Stimulated activated memory B cell treated with anti-CD40 and anti-IgM and Interleukin-4, amounts not matched to agents 10 μg/mL and 1 μg/mL and 100 μg/mL, for 72 hours (primary cell): ENCODE measurements around the gene TXNDC9.
"Not testable (repeated sequence)": the region's sequence is repeated elsewhere in the genome, so short reads cannot be mapped to it uniquely, and the experiment has no call there.

Experiments
- ATAC-seq: fragments of 150-1000 bp; cut with Tn5 transposase; 2 replicates; pipeline ENCODE4 v1.10.0; 2021
- H3K27ac Mint-ChIP-seq: one replicate; pipeline ENCODE4 v1.8.0; 2022; ENCODE audit warnings: mild to moderate bottlenecking, mixed read lengths
- H3K27me3 Mint-ChIP-seq: one replicate; pipeline ENCODE4 v1.8.0; 2022; ENCODE audit warnings: mixed read lengths
- H3K36me3 Mint-ChIP-seq: one replicate; pipeline ENCODE4 v1.8.0; 2022; ENCODE audit warnings: mixed read lengths
- H3K4me1 Mint-ChIP-seq: one replicate; pipeline ENCODE4 v1.8.0; 2022; ENCODE audit warnings: mixed read lengths
- H3K4me3 Mint-ChIP-seq: one replicate; pipeline ENCODE4 v1.8.0; 2022; ENCODE audit warnings: mild to moderate bottlenecking, moderate library complexity, mixed read lengths
- H3K9me3 Mint-ChIP-seq: one replicate; pipeline ENCODE4 v1.8.0; 2022; ENCODE audit warnings: mixed read lengths

TXNDC9 gene

DNA sequence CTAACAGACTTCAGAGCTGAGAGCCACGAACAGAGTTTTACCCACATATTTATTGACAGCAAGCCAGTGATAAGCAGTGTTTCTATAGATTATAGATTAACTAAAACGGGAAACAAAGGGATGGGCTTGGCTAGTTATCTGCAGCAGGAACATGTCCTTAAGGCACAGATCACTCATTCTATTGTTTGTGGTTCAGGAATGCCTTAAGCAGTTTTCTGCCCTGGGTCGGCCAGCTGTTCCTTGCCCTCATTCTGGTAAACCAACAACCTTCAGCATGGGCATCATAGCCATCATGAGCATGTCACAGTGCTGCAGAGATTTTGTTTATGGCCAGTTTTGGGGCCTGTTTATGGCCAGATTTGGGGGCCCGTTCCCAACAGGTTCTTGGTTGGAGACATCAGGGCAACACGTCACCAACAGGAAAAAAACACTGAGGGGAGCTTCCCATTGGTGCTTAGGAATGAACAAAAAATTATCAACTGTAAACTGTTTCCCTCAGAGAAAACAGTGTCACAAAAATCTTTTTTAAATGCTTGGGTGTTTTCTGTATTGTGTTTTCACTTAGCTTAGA, 57.9 kb downstream of the TXNDC9 start:
- H3K9me3 Mint-ChIP-seq, H3K27ac Mint-ChIP-seq, H3K4me3 Mint-ChIP-seq, ATAC-seq, H3K4me1 Mint-ChIP-seq, H3K27me3 Mint-ChIP-seq: not testable (repeated sequence)
- peaks cover 43% of the 10 kb centered on the region for H3K36me3 Mint-ChIP-seq

DNA sequence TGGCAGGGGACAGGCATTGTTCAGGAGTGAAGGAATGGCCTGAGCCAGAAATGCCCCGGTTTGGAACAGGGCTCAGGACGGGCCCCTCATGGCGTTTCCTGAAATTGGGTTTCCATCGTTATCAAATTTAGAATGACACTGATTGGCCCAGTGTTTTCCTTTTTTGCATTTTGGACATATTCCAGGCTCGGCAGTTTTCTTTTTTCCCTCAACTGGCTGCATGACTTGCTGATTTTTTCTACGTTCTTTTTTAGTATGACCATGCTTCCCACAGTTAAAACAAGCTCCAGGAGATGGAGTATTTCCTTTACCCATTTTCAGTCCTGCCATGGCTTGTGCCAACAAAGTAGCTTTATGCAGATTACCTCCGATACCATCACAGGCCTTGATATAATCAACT, 60.3 kb downstream of the TXNDC9 start:
- Mint-ChIP-seq H3K27ac (no peak overlapping the region), H3K9me3 (peaks cover 3% of the 10 kb centered on the region), H3K36me3 (peaks cover 32% of the 10 kb centered on the region), H3K4me3 (no peak overlapping the region), H3K27me3 (no peaks in the 10 kb centered on the region), H3K4me1 (no peaks in the 10 kb centered on the region)
- no peak for ATAC-seq
